Measurements from ENCODE around the gene HEMK1.

HEMK1 gene

DNA sequence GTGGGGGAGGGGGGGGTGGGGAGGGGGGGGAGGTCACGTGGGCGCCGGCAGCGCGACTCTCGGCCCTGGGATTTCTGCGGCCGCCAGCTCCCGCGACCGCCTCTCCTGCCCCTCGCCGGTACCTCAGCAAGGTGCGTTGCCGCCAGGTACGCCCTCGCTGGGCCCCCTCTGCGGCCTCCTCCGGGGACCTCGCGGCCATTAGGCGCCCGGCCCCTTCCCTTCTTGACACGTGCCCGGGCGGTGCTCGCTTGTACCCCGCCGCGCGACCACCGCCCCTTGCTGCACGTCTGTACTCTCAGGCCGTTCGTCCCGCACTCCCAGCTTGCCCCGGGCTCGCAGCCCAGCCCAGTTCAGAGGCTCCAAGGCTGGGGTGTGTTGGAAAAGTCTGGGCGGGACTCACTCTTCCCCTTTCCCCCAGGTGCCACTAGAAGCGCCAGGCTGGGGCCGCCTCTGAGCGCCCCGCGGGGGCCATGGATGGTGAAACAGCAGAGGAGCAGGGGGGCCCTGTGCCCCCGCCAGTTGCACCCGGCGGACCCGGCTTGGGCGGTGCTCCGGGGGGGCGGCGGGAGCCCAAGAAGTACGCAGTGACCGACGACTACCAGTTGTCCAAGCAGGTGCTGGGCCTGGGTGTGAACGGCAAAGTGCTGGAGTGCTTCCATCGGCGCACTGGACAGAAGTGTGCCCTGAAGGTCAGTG lies 47.9 kb downstream of the HEMK1 start, which contains the start of gene MAPKAPK3:
Gene MAPKAPK3, plus strand, starts transcription at position 56 of the 696 bp plus-strand sequence. Its CDS starts 415 bp downstream, at position 471.
- DNase-seq: no peak

DNA sequence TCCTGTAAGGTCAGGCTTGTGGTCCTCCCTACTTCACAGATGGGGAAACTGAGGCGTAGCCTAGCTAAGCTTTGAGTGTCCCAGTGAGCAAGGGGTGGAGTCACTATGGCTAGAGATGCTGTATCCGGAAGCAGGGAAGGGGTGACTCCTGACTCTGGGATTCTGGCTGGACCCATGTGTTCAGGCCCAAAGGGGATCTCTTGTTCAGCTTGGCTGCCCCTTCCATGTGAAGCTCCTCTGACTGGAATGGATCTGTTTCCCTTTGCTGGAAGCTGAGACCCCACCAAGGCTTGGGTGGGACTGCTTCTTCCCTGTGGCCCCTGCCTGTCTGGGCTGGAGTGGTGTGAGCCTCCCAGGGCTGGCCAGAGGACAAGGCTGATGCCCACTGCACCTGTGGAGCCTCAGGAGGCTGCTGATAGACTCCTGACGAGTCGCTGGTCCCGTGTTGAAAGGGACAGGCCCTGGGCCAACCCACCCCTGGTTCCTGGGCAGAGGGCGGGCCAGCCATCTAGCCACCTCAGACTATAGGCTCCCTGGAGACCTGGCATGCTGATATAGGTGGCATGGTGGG lies 48.7 kb downstream of the HEMK1 start:
- DNase-seq: no peak

DNA sequence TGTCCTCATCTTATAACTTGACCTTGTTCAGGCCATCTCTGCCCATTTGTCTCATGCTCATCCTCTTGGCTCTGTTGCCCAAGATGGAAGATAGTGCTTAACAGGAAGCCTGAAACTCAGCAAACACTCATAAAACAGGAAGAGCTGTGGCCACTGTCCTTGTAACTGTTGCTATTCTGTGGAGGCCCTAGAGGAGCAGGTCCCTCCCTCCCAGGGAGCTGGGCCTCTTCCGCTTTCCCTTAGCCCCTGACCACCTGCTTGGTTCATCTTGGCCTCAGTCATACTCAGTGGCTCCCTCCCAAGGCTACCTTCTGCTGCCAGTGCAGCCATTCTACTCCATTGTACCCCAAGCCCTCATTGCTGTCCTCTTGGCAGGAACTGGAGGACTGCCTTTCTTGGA lies 51.1 kb downstream of the HEMK1 start:
- DNase-seq: no peak

DNA sequence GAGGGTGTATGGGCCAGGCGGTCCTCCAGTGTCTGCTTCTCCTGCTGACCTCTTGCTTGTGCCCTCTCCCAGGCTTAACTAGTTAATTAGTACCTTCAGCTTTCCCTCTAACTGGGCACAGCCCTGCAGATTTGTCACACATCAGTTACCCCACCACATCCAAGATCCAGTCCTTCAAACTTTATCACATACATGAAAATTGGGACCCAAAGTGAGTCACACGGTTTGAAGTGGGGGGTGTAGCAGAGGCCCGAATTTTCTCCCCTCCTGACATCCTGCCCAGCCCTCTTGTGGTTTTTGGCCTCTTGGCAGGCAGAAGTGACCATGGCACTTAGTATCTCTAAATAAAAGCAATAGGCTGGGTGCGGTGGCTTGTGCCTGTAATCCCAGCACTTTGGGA lies 51.5 kb downstream of the HEMK1 start:
- DNase-seq: no peak

DNA sequence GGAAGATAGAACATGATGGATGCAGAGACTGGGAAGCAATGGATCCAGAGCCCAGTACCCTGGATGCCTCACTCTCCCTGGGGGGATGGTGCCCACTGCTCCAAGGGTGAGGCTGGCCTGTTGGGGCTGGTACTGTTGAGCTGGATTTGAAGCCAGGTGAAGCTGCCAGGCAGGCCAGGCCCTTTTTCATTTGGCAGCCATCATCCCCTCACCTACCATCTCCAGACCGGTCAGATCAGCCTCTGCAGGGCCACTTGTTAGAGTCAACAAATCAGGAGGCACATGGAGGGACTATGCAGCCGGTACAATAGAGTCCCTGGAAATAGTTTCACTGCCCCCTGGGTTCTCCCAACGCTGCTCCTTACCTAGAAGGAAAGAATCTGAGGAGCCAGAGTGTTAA lies 53.6 kb downstream of the HEMK1 start:
- no peak for DNase-seq

DNA sequence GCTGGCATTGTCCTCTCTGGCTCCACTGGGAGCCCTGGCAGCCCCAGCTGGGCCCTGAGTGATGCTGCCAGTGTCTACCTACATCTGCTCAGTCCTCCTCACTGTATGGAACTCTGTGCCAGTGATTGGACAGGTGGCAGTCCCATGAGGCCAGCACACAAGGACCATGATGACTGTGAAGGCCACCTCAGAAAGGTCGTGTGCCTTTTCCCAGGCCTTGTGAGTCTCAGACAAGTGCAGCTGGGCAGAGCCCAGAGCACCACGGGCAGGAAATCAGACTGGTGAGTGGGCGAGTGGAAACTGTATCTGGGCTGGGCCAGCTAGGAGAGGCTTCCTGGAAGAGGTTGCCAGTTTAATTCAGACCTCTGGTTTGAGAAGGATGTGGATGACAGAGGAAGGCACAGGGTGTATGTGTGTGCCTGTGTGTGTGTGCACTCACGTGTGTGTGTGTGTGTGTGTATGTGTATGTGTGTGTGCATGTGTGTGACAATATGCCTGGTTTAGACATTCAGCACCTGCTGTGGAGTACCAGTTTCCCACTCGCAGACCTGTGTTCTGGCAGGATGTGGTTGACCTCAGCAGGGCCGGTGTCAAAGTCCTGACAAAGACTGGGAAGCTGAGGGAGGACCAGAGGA lies 54.6 kb downstream of the HEMK1 start:
- no peak for DNase-seq

DNA sequence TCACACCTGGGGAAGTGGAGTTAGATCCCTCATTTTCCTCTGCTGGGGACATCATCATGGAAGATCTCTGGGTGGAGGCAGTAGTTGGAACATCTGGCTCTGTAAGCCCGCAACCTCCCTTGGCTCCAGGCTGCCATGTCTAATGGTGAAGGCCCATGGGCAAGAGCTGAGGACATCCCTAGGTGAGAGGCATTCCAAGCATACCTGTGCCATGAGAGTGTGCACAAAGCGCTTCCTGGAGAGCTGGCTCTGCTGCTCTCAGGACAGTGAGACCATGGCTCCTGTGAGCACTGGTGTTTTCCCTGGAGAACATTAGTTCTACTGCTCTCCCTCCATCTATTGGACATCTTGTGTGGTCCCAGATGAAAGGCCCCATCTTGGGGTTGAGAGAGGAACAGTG lies 55.3 kb downstream of the HEMK1 start:
- no peak for DNase-seq

DNA sequence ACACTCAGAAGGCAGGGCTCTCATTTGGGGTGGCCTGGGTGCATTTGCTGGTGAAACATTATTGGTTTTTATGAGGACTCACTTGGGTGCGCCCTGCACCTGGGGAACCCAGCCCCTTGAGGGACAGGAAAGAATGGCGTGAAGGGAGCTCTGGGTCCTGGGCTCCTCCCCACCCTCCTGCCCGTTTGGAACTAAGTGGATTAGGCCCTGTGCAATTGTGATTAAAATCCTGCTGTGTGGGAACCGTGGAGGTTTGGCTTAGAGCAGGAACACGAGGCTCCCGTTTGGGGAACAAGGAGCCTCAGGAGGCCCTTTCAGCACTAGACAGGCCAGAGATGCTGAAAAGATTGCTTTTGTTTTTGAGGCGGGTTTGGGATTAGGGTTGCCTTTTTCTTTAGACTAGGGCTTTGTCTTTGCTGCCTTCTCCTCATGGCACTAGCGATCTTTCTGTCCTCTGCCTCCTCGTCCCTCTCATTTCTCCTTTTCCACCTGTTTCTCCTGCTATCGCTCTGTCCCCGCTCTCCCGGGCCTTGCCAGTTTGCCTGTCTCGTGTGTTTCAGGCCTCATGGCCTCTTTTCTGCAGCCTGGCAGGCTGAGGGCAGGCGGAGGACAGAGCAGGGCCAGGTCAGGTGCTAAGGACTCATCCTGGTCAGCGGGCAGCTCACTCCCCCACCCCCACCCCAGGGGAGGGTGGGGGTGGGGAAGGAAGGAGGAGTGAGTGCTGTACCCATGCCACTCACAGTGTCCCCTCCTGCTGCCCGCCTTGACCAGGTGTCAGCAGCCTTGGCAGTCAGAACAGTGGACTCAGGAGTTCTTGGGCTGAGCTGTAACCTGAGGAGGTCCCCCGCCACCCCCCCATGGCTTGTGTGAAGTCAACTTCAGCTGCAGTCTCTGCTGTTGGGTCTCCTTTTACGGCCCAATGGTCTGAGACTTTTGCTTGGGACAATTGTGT lies 56.2 kb downstream of the HEMK1 start:
- no peak for DNase-seq

DNA sequence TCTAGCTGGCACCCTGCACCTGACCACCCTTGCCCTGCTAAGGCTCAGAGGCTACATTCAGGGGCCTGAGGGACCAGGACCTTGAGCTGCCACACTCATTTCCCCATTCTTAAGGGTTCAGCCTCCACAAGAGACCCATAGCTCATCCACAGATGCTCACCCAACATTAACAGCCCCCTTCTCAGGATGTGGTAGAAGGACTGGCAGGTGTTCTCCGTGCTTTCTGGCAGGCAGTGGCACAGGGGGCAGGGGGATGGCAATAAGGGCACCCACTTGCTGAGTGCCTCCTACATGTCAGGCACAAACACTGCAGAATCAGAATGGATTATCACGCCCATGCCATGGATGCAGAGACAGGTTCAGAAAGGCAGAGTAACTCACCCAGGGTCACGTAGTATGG lies 57.1 kb downstream of the HEMK1 start:
- DNase-seq: no peak

DNA sequence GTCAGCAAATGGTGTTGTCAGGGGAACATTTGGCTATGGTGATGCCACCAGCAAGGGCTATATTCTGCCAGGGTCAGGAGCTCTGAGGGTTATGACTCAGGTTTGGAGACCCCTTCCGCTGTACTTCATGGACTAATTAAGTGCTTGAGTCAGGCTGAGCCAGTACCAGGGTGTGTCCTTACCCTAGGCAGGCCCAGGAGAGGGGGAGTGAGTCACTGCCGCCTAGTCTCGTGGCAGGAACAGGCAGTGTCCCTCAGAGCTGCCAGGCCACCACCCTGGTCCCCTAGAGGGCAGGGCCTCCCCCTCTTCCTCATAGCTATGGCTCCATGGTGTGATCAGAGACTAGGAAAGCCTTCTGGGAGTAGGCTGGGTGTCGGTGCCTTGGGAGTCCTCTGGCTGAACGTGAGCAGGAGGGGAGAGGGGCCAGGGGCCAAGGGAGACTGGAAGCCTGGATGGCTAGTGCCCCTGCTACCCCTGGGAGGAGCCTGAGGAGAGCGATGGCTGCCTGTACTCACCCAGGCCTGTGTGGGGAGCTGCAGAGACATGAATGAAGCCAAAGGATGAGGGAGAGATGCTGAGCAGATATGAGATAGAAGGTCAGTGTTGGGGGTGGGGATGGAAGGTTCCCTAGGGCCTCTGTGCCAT lies 58.2 kb downstream of the HEMK1 start:
- DNase-seq: no peak

DNA sequence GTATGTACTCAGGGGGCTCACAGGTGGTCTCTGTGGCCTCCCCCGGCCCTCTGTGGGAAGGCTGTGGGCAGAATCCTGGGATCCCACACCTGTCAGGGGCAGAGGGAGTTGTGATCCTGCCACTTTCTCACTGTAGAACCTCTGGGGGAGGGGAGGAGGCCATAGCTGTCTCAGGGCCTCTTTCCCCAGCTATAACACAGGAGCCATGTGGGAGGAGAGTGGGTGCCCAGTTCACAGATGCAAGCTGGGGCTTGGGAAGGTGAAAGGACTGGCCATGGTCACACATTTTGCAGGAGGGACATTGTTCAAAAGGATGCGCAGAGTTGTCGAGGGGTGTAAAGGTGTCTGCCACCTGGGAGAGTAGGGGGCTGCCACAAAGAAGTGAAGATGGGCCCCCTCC lies 59.3 kb downstream of the HEMK1 start:
- no peak for DNase-seq

DNA sequence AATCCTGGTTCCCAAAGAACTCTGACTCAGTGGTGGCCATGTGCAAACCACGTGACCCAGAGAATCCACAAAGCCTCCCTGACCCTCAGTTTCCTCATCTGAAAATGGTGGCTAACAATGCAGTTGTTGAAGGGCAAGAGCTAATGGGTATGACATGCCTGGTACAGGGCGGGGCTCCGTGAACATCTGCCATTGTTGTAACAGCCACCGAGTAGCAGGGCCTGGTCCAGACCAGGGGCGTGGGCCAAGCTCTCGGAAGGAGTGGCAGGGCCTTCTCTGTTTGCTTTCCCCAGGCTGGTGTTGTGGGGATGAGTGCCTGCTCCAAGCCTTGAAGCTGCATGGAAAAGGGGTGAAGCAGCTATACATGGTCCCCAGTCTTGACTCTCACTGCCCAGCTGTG lies 61.1 kb downstream of the HEMK1 start:
- no peak for DNase-seq

DNA sequence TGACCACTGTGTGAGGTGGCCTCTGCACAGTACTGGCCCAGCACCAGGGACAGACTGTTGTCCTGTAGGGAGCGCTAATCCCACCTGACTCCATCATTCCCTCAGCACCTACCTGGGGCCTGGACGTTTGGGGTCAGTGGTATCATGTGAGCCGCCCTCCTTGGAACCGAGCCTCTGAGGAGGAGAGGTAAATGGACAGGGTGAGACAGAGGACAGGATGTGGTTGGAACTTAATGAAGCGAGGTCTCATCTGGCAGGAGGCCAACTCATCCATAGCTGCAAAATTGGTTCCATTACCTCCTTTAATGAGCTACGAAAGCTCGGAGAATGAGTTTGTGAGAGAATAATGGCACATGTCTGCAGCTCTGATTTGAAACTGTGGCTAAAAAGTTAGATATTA lies 61.6 kb downstream of the HEMK1 start:
- no peak for DNase-seq

DNA sequence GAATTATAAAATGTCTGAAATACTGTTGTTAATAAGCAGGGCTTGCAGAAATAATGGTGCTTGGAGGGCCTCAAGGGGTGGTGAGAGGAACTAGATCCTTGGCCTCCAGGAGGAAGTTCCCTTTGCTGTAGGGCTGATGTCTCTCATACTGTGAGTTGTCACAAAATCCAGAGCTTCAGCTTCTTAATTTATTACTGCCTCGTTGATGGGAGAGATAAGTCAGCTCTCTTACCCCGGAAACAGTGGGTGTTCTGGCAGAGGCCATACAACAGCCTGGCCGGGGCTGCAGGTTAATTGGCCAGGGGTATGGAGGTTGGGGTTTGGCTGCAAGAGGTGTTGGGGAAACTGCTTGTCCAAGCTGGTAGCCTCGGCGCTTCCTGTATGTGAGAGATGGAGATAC lies 63.1 kb downstream of the HEMK1 start:
- DNase-seq: no peak

DNA sequence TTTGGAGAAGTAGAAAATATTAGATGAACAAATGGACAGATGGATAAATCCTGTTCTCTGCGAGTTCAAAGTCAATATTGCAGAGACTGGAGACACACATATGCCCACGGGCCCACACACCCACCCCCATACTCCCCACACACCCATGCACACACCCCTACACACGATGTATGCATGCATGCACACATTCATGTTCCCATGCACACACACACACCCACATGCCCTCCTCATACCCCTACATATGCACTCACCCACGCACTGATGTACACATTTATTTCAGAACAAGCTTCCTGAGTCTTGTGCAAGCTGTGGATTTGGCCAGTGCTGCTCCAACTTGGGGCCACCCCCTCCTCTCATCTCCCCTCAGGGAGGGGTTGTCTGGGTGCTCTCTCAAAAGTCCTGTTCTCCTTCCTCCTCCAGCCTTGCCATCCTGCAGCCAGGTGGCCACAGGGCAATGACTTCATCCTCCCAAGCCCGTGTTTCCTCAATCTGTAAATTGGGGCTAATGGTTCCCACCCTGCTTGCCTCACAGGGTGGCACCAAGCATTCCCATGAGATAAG lies 64.0 kb downstream of the HEMK1 start:
- no peak for DNase-seq

DNA sequence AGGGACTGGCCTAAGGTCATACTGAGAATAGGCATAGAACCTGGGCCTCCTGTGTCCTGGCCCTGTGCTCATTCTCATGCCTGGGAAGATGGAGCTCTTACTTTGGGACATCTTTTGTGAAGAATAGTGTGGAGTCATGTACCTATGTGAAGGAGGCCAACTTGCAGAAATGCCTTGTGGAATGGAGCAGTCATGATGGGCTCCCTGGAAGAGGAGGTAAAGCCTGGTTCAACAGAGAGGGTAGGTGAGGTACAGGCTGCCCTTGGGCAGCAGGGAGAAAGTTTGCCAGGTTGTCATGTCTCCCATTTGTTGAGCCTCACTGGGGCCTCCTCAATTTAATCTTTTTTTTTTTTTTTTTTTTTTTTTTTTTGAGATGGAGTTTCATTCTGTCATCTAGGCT lies 65.7 kb downstream of the HEMK1 start:
- no peak for DNase-seq

DNA sequence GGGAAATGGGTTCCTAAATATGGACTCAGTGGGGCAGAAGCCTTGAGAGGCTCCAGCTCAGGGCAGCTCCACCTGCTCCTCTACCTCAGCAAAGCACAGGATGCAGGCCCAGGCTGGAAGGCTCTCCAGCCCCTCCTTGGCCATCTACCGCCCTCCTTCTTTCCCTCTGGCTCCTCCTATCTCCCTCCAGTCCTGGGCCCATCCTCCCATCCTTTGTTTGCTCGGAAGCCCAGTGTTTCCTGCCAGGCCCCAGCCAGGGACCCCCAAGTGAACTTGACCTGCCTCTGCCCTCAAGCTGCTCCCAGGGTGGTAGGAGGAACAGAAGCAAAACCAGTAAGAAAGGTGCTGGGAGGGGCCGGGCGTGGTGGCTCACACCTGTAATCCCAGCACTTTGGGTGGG lies 67.7 kb downstream of the HEMK1 start:
- no peak for DNase-seq

DNA sequence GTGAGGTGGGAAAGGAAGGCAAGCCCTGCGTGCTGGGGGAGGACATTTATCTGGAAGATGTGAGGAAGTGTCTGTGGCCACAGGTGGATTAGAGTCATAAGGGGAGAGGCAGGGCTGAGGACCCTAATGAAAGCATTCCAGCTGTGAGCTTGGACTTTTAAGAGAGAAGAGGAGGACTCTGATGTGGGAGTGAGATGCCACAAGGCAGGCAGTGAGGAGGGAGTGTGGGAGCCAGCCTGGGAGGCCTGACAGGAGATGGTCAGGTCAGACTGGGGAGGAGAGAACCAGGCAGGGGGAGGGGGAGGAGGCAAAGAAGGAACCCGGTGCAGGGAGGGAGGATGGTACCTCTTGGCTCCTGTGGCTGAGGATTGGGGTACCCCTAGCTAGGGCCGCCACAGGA lies 68.6 kb downstream of the HEMK1 start:
- DNase-seq: no peak

DNA sequence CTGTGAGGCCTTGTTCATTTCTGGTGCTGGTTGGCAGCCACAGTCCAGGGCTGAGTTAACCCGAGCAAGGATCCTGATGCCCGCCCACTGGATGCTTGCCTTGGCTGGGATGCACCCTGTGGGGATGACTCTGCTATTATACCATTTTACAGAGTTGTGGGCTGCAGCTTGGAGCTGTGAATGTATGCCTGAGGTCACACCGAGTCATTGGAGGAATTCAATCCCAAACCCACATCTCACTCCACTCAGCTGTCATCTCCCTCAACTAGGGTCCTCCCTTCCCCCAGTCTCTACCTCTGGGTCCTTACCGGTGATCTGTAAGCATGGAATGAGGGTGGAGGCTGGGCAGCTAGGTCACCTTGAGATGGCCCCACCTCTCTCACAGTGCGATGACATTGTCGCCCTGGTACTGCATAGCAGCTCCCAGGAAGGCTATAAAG lies 69.8 kb downstream of the HEMK1 start:
- no peak for DNase-seq

DNA sequence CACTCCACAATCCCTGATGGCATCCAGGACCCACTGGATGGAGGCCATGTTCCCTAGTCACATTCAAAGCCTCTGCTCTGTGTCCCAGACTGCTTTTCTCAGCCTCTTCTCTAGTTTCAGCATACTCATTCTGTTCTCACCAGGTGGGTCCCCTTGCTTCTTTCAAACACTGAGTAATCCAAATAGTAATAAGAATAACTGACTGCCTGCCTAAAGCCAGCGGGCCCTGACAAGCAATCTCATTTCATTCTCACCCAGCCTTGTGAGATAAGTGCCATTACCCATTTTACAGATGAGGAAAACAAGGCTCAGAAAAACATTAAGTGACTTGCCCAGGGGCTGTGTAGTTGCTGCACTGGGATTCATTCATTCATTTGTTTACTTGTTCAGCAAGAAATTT lies 73.1 kb downstream of the HEMK1 start:
- no peak for DNase-seq

DNA sequence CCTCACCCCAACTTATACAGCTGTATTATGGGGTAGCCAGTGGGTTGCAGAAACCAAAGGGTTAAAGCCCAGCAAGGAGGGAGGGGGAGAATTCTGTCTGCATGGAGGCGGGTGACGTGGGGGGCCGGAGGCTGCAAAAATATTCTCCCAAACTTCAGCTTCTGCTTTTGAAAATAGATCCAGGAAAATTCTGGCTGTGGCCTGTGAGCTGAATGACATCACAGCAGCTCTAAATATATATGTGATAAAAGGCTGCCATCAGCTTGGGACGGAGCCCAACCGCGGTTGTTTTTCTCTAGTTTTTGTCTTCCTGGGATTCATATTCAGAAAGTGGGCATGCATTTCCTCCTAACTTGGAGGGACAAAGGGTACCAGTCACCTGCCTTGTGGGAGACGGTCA lies 75.2 kb downstream of the HEMK1 start:
- no peak for DNase-seq

DNA sequence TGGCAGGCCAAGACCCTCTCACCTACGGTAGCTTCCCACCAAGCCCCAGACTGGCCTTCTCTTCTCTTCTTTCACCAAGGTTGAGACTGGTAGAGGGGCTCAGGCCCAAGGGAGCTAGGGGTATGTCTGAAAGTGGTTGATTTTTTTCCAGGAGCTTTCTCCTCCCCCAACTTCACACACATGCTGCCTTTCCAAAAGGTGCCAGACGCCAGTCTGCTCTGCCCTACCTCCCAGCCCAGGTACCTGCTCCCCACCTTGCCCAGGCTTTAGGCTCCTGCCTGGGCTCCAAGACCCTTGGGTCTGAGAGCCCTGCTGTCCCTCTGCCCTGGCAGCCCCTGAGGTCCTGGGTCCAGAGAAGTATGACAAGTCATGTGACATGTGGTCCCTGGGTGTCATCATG lies 76.1 kb downstream of the HEMK1 start:
- no peak for DNase-seq
